Activated CD4-positive, alpha-beta memory T cell treated with anti-CD3 and anti-CD28 coated beads for 36 hours (primary cell): ENCODE data around the gene GALNS. TPM values are rescaled to one million over a fixed set of nuclear protein-coding genes. Genes with fewer than 3 reads are reported as not detected.

Experiments used
- CTCF ChIA-PET: fragments of 350-600 bp; sonication (Branson Sonifier 250); formaldehyde crosslinking; loops from one replicate; lab custom pipeline; 2021; ENCODE audit warnings: antibody characterized with exemption, inconsistent platforms; lab: Charles Lee
- POLR2A ChIA-PET: fragments of 350-600 bp; sonication (Branson Sonifier 250); formaldehyde crosslinking; loops from one replicate; lab custom pipeline; 2021; ENCODE audit warnings: antibody characterized with exemption; lab: Charles Lee
- DNase-seq: peaks from one replicate; pipeline ENCODE4 v3.0.0-alpha.2; 2020
- H3K27ac Mint-ChIP-seq: one replicate; pipeline ENCODE4 v1.8.0; 2021; ENCODE audit warnings: mixed read lengths
- H3K27me3 Mint-ChIP-seq: one replicate; pipeline ENCODE4 v1.8.0; 2021; ENCODE audit warnings: mixed read lengths
- H3K36me3 Mint-ChIP-seq: one replicate; pipeline ENCODE4 v1.8.0; 2021; ENCODE audit warnings: mixed read lengths
- H3K4me1 Mint-ChIP-seq: one replicate; pipeline ENCODE4 v1.8.0; 2021; ENCODE audit warnings: low read depth, mixed read lengths
- H3K4me3 Mint-ChIP-seq: one replicate; pipeline ENCODE4 v1.8.0; 2021; ENCODE audit warnings: mild to moderate bottlenecking, mixed read lengths
- H3K9me3 Mint-ChIP-seq: one replicate; pipeline ENCODE4 v1.8.0; 2021; ENCODE audit warnings: mixed read lengths
- intact Hi-C: fragments of 100-400 bp; cut with micrococcal nuclease; formaldehyde crosslinking; loops from one replicate; pipeline ENCODE4 v1.15.1; 2023
- total RNA-seq, 2 experiments: library from RNA; stranded (reverse); gene quantifications; one replicate each; pipeline ENCODE4 v1.2.3, GENCODE V29; 2021

Gene GALNS, protein sequence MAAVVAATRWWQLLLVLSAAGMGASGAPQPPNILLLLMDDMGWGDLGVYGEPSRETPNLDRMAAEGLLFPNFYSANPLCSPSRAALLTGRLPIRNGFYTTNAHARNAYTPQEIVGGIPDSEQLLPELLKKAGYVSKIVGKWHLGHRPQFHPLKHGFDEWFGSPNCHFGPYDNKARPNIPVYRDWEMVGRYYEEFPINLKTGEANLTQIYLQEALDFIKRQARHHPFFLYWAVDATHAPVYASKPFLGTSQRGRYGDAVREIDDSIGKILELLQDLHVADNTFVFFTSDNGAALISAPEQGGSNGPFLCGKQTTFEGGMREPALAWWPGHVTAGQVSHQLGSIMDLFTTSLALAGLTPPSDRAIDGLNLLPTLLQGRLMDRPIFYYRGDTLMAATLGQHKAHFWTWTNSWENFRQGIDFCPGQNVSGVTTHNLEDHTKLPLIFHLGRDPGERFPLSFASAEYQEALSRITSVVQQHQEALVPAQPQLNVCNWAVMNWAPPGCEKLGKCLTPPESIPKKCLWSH
- 10 to 100 TPM; 22.0 to 24.1 TPM for total RNA-seq

- Mint-ChIP-seq H3K4me3 (peak within 1 kb of the TSS; percentile 93), H3K27me3 (no peaks in the 10 kb centered on the region), H3K9me3 (no peaks in the 10 kb centered on the region), H3K36me3 (peaks cover 7% of the 10 kb centered on the region), H3K4me1 (peaks cover 23% of the 10 kb centered on the region), H3K27ac (peak within 1 kb of the TSS; percentile 72)
- ChIA-PET CTCF (interaction anchor here (0.6 to 2.9 kb wide), 25 partner anchors 10 to 419 kb away, joined by 3 to 39 read pairs (median 4); partner anchors contain the start of genes APRT, CDH15 and ZNF778), POLR2A (interaction anchor here (0.7 to 2.7 kb wide), 8 partner anchors 45 to 906 kb away, joined by 3 to 11 read pairs (median 6); partner anchors contain the start of genes APRT, BANP, CDT1 and CTU2)
- intact Hi-C loops: loop anchor here (1.0 to 10.0 kb wide), 4 partner anchors 45 to 314 kb away; partner anchors contain the start of genes CDH15, CTU2 and RNF166
- DNase-seq: peak; percentile 99
These were observed at the start of gene GALNS, which contains the start of gene TRAPPC2L for GRCh38 chr16:88856828-88857727. Gene GALNS, minus strand, starts transcription at chr16:88856947. Its CDS starts 70 bp downstream, at chr16:88856877. Gene TRAPPC2L, plus strand, starts transcription at chr16:88857127. Its CDS starts 24 bp downstream, at chr16:88857151.

GRCh38 chr16:88906020-88906419 is 49.3 kb upstream of the GALNS start:
- Mint-ChIP-seq H3K9me3 (no peaks in the 10 kb centered on the region), H3K4me1 (no peaks in the 10 kb centered on the region), H3K27me3 (no peaks in the 10 kb centered on the region), H3K27ac (no peak overlapping the region), H3K36me3 (no peaks in the 10 kb centered on the region), H3K4me3 (no peak overlapping the region)
- POLR2A ChIA-PET: no interaction called here
- intact Hi-C loops: no loop called here
- CTCF ChIA-PET: no interaction called here
- DNase-seq: no peak

DNA sequence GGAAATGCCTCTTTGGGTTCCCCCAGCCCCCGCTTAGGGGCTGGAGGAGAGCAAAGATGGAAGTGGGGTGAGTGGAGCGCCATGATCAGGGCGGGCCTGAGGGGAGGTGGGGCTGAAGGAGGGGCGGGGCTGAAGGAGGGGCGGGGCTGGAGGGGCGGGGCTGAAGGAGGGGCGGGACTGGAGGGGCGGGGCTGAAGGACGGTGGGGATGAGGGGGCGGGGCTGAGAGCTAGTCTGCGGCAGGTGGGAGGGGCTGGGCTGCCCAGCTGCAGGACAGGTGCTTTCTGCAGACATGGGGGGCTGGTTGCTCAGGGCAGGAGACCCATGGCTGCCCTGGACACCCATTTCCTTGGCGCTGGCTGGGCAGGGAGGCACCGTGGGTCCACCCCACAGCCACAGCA is 48.8 kb upstream of the GALNS start:
- intact Hi-C loops: no loop called here
- Mint-ChIP-seq H3K27me3 (no peaks in the 10 kb centered on the region), H3K36me3 (no peaks in the 10 kb centered on the region), H3K4me3 (no peak overlapping the region), H3K9me3 (no peaks in the 10 kb centered on the region), H3K4me1 (no peaks in the 10 kb centered on the region), H3K27ac (no peak overlapping the region)
- ChIA-PET POLR2A (no interaction called here), CTCF (no interaction called here)
- peak; percentile 23 for DNase-seq

DNA sequence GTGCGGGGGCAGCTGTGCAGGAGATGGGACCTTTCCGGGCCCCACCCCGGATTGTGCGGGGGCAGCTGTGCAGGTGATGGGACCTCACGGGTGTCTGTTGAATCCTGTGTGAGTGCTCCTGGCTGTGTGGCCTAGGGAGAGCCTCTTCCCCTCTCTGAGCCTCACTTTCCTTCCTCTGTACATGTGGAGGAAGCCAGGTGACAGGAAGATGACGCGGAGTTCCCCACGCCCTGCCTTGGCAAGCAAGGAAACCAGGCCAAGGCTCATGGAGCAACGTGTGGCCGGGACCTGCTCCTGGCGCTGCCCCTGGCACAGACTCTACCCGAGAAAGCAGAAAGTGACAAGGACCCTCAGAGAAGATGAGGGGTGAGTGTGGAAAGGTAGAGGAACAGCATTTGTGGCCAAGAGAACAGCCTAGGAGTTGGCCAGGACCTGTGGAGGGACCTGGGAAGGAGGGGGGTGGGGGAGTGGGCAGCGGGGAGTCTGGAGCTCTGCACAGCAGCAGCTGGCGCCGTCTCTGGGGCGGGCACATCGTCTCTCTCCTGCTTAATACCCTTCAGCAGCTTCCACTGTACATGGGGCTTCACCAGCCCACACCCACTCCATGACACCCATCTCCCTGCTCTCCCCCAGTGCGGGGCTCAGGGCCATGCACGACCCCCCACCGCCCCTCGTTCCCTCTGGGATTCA is 48.1 kb upstream of the GALNS start:
- POLR2A ChIA-PET: no interaction called here
- Mint-ChIP-seq H3K4me3 (no peak overlapping the region), H3K27ac (no peak overlapping the region), H3K36me3 (no peaks in the 10 kb centered on the region), H3K4me1 (no peaks in the 10 kb centered on the region), H3K9me3 (no peaks in the 10 kb centered on the region), H3K27me3 (no peaks in the 10 kb centered on the region)
- intact Hi-C loops: no loop called here
- no peak for DNase-seq
- CTCF ChIA-PET: no interaction called here

DNA sequence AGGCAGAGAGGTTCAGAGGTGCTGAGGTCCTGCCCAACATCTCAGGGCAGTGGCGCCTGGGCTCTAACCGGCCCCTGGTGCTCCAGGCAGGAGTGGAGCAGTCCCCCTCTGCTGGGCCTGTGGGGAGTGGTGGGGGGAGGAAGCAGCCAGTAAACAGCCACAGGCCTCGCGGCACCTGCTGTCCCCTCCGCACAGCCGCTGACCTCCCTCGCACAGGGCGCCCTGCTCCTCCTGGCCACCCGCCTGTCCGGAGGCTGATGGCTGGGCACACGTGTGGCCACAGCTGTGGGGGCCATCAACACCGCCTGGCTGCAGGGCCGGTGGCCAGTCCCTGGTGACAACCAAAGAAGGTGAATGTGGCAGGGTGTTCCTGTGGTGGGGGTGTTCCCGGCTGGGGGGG is 46.5 kb upstream of the GALNS start:
- intact Hi-C loops: no loop called here
- H3K36me3 Mint-ChIP-seq: no peaks in the 10 kb centered on the region
- no peak for DNase-seq
- H3K4me1 Mint-ChIP-seq: no peaks in the 10 kb centered on the region
- ChIA-PET POLR2A (no interaction called here), CTCF (no interaction called here)
- H3K4me3 Mint-ChIP-seq: no peak overlapping the region
- no peaks in the 10 kb centered on the region for H3K27me3 Mint-ChIP-seq
- no peaks in the 10 kb centered on the region for H3K9me3 Mint-ChIP-seq
- no peak overlapping the region for H3K27ac Mint-ChIP-seq

DNA sequence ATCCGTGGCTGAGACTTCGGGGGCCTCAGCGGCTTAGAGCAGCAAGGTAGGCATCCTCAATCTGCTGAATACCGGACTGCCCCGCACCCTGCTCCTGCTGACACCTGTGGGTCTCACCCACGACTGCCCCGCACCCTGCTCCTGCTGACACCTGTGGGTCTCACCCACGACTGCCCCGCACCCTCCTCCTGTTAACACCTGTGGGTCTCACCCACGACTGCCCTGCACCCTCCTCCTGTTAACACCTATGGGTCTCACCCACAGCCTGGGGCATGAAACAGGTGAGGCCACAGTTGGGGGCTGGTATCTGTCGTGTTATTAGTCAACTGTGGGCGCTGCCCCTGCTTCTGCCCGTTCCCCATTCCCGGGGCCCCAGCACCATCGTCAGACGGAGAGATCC is 46.0 kb upstream of the GALNS start:
- no peak for DNase-seq
- intact Hi-C loops: no loop called here
- H3K4me3 Mint-ChIP-seq: no peak overlapping the region
- POLR2A ChIA-PET: no interaction called here
- no peak overlapping the region for H3K27ac Mint-ChIP-seq
- H3K36me3 Mint-ChIP-seq: no peaks in the 10 kb centered on the region
- H3K27me3 Mint-ChIP-seq: no peaks in the 10 kb centered on the region
- H3K4me1 Mint-ChIP-seq: no peaks in the 10 kb centered on the region
- H3K9me3 Mint-ChIP-seq: no peaks in the 10 kb centered on the region
- CTCF ChIA-PET: no interaction called here

DNA sequence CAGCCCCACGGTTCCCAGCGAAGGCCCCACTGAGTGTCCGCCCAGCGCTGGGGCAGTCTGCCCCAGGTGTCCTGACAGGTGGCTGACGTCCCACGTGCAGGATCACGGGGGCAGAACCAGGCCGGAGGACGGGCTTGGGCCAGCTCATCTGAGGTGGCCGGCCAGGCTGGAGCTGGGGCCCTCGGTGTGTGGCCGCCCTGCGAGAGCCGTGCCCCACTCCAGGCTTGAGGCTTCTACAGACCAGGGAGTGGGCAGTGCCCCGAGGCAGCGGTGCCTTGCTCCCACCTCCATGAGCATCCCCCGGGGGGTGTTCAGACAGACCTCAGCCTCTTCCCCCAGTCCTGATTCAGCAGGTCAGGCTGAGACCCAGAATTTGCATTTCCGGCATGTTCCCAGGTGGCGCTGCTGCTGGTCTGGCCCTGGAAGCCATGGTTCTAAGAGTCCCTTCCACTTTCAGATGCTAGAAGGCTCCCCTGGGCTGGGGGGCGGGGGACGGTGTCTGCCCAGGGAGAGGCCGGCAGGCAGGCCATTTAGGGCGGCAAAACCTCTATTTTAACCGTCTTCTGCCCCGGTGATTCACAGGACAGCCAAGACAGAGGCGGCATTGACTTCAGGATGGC is 45.1 kb upstream of the GALNS start:
- Mint-ChIP-seq H3K9me3 (no peaks in the 10 kb centered on the region), H3K27me3 (no peaks in the 10 kb centered on the region), H3K4me3 (no peak overlapping the region), H3K36me3 (no peaks in the 10 kb centered on the region), H3K27ac (no peak overlapping the region), H3K4me1 (no peaks in the 10 kb centered on the region)
- ChIA-PET CTCF (no interaction called here), POLR2A (no interaction called here)
- DNase-seq: no peak
- intact Hi-C loops: no loop called here

GRCh38 chr16:88900662-88901052 is 43.9 kb upstream of the GALNS start:
- Mint-ChIP-seq H3K4me3 (no peak overlapping the region), H3K27ac (no peak overlapping the region), H3K4me1 (no peaks in the 10 kb centered on the region), H3K27me3 (no peaks in the 10 kb centered on the region), H3K36me3 (no peaks in the 10 kb centered on the region), H3K9me3 (no peaks in the 10 kb centered on the region)
- intact Hi-C loops: no loop called here
- ChIA-PET CTCF (no interaction called here), POLR2A (no interaction called here)
- DNase-seq: no peak

GRCh38 chr16:88899901-88900661 is 43.3 kb upstream of the GALNS start:
- ChIA-PET POLR2A (no interaction called here), CTCF (no interaction called here)
- DNase-seq: no peak
- H3K27me3 Mint-ChIP-seq: no peaks in the 10 kb centered on the region
- H3K4me1 Mint-ChIP-seq: no peaks in the 10 kb centered on the region
- H3K4me3 Mint-ChIP-seq: no peak overlapping the region
- H3K9me3 Mint-ChIP-seq: no peaks in the 10 kb centered on the region
- intact Hi-C loops: no loop called here
- no peak overlapping the region for H3K27ac Mint-ChIP-seq
- H3K36me3 Mint-ChIP-seq: no peaks in the 10 kb centered on the region

DNA sequence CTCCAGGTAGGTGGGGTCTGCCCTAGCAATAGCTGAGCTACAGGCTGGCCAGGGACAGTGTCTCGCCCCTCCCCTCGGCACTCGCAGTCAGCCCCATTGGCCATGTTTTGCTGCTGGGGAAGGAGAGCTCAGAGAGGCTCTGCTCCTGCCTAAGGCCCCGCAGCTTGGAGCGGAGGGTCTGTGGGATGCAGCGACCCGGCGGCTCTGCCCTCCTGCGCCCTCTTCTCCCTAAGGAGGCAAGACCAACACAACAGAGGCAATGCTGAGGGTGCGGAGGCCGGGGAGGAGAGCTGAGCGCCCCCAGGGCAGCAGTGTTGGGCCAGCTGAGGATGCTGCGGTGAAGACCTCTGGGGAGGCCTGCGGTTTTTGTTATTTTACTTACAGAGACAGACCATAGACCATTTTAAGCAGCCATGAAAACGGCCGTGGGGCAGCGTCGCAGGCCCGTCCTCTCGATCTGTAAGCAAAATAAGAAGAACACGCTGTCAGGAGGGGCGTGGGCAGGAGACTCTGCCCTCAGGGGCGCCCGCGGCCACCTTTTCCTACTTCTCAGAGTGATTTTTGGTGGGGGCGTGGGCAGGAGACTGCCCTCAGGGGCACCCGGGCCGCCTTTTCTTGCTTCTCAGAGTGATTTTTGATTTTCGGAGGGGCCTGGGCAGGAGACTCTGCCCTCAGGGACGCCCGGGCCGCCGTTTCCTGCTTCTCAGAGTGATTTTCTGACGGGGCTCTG is 41.1 kb upstream of the GALNS start:
- H3K27me3 Mint-ChIP-seq: no peaks in the 10 kb centered on the region
- no peak for DNase-seq
- intact Hi-C loops: no loop called here
- no peaks in the 10 kb centered on the region for H3K4me1 Mint-ChIP-seq
- no peaks in the 10 kb centered on the region for H3K9me3 Mint-ChIP-seq
- no peaks in the 10 kb centered on the region for H3K36me3 Mint-ChIP-seq
- ChIA-PET CTCF (no interaction called here), POLR2A (no interaction called here)
- H3K4me3 Mint-ChIP-seq: no peak overlapping the region
- H3K27ac Mint-ChIP-seq: no peak overlapping the region
